T-helper 22 cell (primary cell): ENCODE measurements around the gene EIF4G2.
A peak's percentile ranks its signal among the peaks of the same experiment; 100 is the strongest.

Source experiments
- DNase-seq: peaks from one replicate; pipeline ENCODE4 v3.0.0-alpha.2; 2020; ENCODE audit warnings: low read depth

EIF4G2 gene

DNA sequence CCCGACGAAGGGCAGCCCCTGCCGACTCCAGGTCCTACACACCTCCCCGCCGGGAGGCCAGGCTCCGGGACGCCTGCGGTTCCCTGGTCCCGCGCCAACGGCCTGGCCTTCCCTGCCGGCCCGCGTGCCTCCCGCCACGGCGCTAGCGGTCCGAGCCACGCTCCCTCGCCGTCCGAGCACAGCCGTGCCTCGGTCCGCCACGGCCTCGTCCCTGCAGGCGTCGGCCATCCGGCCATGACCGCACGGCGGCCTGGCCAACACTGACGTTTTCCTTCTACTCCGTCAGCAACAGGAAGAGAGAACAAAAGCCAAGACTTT, 532 bp downstream of the EIF4G2 start:
- no peak for DNase-seq

DNA sequence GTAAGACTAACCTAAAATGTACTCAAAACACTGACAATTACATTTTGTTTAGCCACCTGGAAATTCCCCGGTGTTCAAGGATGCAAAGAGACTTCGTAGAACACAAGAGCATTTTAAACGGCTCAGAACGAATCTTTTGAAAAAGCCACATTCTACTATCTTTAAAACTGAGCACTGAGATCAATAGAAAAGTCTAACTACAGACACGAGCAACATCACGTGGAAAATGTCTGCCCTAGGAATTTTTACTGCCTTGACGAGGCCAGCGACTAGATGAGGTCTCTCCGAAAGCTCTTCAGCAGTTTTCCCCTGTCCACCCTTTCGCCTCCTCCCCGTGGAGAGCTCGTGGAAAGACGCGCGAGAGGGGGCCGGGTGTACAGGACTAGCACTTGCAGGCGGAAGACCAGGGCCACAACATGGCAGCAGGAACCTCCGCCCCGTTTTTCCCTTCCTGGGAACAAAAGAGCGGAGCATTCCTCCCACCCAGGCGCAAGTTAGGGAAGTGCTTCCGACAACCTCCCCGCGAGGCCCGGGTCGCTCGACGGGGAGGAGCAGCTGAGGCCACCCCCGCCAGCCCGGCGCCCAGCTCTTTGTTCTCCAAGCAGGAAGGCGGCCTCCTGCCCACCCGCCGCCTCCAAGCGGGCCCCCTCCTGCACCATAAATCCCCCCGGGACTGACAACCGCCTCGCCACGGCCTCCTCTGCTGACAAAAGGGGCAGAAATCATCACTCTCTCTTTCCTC, 1.1 kb downstream of the EIF4G2 start:
- DNase-seq, result peak; percentile 23

DNA sequence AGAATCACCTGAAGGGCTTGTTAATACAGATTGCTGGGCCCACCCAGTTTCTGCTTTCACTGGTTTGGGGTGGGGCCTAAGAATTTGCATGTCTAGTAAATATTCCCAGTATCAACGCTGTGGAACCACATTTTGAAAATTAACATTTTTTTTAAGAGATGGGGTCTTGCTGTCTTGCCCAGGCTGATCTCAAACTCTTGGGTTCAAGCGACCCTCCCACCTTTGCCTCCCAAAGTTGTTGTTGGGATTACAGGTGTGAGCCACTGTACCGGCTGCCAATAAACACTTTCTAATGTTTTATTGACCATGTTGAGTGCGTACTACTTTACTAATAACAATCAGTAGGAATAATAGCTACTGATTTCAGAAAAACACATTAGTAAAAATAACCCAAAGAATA, 2.5 kb downstream of the EIF4G2 start:
- no peak for DNase-seq

DNA sequence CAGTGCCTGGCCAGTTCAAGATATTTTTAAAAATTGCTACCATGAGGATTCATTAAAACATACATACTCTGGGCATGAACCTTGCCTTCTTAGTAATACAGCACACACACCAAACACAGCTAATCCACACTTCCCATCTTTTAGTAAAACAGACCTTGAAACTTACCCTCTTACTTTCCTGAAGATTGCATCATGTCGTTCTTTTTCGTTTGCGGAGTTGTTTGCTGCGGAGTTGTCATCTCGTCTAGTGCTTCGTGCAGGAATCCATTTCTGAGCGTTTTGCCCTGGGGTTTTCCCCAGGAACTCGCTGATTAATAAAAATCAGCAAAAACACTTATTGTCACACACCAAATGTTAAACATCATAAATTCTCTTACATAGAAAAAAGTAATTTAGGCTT, 3.0 kb downstream of the EIF4G2 start:
- DNase-seq, result no peak

DNA sequence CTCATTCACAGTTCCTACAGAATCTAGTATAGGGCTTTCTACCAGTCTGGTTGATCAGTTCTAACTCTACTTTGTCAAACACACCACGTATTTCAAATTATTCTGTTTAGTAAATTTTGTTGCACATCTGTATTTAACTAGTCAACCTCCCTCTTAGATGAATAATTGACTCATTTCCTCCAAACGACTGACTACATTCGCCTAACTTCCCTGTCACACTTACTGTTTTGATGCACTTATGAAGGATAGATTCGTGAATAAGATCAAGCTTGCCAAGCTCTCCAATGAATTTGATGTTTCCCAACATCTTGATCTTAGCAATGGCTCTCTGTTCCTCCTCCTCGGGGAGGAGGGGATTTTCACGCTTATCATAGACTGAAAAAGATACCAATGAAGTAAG, 5.0 kb downstream of the EIF4G2 start:
- no peak for DNase-seq

DNA sequence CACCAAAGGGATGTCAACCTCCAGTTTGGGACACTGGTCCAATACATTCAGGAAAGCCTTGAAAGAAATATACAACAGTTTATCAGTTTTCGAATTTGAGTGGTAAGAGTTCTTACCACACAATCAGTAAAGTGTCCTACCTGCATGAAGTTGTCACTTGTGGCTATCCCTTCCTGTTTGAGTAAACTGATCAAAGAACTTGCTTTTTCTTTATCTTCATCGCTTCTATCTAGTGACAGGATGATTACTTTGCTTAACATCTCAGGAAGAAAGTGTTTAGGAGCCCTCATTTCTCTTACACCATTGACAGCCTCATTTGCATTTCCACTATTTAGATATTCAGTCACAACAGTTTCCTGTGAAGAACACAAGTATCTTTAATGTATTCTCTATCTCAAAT, 8.4 kb downstream of the EIF4G2 start:
- no peak for DNase-seq

DNA sequence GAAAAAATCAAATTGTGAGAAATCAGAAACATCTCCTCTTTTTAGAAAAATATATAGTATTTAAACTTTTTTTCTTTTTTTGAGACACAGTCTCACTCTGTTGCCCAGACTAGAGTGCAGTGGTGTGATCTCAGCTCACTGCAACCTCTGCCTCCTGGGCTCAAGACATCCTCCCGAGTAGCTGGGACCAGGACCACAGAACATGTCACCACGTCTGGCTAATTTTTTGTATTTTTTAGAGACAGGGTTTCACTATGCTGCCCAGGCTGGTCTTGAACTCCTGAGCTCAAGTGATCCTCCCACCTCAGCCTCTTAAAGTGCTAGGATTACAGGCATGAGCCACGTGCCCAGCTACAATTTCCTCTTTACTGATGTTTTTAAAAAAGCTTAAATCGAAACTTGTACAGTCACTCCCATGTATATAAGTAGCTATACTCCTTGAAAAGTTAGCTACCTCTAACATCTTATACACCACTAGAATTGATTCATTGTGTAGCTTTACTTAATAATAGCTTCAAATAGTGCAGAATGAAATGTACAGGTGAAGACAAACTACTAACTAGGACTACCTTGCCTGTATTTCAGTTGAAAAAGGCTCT, 10.3 kb downstream of the EIF4G2 start:
- DNase-seq, result no peak

DNA sequence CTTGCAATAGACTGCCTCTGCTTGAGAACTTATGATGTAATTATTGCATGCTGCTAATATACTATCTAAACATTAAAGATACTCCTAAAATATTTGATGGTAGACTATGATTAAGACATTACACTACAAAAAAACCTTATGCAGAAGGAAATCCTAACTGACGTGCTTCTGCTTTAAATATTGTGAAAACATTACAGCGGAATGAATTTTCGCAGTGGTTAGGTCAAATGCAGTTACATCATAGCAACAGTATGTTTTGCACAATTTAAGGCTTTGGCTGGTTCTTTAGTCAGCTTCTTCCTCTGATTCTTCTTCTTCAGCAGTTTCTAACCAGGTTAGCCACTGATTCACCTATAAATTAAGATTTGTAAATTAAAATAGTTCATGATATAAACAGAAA, 11.2 kb downstream of the EIF4G2 start:
- no peak for DNase-seq

DNA sequence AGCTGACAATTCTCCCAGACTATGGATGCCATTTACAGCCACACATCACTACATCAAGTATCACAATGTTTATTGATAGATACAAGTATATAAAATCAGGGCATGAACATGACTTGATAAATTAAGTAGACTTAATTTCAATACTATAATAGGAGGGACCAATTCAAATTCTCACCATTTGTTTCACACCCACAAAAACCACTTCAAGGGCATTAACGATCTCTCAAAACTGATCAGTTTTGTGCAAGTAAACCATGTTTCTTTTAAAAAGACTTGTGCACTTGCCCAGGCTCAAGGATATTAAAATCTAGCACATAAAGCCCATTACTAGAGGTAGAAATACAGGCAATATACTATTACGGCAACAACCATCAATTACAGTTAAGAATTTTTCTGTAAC, 11.7 kb downstream of the EIF4G2 start:
- no peak for DNase-seq

DNA sequence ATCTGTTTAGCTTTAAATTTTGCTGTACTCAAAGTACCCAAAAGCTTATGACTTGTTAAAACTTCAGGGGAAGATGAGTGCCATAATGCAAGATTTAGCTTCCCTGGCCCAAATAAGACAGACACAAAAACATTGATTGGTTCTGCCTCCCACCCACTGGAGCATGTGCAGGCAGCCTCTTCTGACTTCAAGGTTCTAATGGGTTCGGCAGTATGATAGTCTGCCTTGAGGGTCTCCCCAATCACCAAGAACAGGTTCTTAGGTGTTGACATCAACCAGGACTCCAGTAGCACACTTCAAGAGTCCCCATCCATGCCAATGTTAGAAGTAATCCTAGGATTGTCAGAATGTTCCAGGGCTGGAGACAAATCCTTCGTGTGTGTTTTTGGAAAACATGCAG, 12.5 kb downstream of the EIF4G2 start:
- no peak for DNase-seq

DNA sequence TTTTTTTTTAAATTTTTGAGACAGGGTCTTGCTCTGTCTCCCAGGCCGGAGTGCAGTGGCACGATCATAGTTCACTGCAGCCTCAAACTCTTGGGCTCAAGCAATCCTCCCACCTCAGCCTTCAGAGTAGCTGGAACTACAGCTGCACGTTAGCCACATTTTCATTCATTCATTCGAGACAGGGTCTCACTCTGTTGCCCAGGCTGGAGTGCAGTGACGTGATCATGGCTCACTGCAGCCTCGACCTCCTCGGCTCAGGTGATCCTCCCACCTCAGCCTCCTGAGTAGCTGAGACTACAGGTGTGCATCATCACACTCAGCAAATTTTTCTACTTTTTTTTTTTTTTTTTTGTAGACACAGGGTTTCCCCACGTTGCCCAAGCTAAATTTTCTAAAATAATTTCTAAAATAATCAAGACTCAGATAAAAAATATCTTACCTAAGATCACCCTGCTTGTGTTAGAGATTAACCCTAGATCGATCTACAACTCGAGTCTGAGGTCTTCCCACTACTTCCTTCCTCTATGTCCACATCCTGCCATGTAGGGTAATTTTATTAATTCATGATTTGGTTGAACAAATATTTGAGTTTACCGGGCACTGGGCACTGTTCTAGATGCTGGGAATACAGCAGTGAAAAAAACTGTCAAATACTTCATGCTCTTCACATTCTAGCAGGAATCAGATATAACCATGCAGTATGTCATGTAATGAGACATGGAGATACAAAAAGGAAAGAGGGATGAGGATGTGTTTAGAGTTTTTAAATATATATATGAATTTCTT, 15.1 kb downstream of the EIF4G2 start:
- DNase-seq, result no peak

DNA sequence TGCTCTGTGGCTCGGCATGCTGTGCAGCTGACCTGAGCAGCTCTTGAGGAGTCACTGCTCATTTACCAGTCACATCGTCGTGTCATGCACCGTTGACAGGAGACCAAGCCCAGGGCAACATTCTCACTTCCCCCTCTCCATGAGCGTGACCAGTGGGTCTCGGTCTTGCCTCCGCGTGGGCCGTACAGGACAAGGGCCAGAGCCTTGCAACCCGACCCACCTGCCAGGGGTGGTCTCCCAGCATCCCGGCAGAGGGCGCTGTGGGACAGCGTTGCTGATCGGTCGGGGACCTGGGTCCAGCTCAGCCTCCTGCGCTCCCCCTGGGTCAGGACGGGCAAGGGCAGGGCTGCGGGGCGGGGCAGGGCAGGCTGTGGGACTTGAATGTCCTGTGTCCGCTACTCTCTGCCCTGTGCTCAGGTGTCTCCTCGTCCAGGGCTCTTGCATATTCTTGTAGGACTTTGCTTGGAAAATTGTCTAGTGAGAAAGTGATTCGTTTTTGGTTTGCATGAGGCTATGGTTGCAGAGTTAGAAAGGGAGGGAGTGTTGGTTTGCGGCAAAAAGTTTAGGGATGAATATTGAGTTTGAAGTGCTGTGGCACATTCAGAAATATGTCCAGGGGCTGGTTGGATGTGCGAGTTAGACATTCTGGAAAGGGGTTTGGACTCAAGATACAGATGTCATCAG, 16.2 kb downstream of the EIF4G2 start:
- DNase-seq, result peak; percentile 52

DNA sequence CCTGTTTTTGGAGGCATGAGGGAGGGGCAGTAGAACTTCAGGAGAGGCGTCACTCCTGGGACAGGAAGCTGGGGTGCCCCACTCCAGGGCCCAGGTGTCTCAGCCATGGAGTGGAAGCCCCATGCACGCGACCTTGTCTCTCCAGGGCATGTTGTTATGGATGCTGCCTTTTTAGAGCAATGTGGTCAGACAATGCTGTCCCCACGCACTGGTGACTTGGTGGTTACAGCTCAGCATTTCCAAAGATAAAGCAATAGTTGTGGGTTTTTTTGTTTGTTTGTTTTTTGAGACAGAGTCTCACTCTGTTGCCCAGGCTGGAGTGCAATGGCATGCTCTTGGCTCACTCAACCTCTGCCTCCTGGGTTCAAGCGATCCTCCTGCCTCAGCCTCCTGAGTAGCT, 22.3 kb downstream of the EIF4G2 start:
- no peak for DNase-seq

DNA sequence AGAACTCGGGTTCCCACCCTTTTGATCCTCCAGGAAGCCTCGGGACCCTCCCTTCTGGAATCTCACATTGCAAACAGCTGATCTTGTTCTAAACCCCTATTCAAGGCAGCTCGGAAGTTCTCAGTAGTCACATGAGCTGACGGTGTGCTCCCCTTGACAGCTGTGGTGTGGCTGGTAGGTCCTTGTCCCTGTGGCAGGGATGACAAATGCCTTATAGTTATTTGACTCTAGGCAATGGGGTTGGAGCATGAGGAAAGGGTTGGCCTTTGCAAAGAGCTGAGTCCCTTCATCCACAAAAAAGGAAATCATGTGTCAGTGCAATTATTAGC, 23.6 kb downstream of the EIF4G2 start:
- no peak for DNase-seq

DNA sequence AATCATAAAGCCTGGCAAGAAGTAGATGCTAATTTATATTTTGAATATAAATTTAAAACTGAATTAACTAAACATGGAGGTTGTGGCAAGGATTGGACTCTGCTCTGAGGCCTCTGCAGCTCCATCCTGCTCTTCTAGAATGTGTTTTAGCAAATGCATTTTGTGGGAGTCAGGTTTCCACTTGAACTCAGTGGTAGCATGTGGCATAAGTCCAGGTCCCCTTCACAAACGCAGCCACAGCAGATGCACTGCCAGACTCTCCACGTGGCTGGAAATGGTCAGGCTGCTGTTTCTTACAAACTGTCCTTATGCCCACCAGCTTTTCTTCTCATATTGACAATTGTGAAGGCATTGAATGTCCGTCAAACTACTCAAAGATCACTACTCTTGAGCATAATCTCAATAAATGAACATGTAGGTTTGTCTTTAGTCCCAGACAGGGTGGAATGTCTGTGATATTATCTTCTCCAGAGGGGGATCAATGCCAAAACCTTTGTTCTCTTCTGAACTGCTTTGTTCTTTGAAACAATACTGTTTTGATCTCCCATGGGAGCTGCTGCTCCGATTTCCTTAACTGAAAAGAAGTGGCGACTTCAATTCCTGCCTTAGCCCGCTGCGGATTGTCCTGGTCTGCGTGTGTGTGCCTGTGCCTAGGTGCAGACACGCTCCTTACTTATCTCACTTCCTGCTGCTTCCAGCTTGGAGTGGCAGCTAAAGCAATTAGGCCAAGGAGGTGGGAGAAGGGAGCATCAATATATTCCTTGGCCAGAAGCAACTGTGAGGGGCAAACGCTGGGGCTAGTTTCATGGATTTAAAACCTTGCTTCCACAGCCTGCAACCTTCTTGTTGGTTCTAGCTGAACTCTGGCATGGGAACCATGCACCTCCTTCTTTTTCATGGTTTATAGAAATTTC, 24.2 kb downstream of the EIF4G2 start:
- DNase-seq, result no peak

DNA sequence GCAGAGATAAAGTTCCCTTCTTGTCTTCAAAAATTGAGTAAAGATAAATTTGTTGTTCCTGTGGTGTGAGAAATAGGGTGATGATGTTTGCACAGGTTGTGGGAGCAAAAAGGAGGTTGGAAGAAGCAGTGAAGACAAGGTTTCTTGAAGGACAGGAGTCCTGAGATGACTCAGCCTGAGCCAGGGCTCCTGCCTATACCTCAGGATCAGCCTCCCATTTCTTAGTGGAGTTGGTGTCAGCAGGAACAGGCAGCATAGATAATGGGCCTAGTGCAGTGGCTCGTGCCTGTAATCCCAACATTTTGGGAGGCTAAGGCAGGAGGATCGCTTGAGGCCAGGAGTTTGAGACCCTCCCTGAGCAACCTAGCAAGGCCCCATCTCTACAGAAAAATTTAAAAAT, 28.7 kb downstream of the EIF4G2 start:
- no peak for DNase-seq

DNA sequence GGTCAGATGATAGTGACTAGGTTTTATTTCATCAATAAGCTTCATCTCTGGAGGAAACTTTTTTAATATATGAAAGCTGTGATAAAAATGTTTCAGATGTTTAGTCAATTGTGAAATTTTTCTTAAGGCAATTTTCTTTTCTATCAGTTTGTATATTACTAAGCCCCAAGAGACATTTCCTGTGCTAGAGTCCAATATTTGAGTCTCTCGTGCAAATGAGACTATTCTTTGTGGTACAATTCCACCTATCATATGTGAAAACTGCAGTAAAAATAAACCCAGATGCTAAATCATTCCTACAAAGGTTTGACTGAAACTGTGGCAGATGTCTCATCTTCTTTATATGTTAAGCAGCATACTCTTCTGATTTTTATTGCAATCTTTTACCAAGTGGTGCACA, 29.6 kb downstream of the EIF4G2 start:
- no peak for DNase-seq

DNA sequence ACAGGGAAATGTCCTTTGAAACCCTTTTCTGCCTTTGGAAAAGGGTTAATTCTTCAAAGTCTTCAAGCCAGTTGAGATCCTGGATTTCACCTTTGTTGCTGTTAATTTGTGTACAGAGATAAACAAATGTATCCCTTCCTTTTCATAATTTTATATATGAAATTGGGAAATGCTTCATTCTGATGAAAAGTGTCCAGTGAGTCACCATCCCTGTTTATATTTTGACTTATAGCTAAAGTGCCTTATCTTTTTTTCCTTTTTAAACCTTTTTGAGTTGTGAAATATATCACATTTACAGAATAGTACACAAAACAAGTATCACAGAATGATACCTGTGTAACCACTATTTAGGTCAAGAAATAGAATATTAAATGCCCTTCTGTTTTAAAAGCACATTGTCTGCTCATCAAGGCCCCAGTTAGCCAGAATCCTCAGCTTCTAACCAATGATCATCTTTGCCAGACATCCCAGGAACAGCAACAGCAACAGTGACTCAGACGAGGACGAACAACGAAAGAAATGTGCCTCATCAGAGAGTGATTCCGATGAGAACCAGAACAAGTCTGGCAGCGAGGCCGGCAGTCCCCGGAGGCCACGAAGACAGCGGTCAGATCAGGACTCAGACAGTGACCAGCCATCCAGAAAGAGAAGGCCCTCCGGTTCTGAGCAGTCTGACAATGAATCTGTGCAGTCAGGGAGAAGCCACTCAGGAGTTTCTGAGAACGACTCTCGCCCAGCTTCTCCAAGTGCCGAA, 30.3 kb downstream of the EIF4G2 start:
- DNase-seq, result no peak

DNA sequence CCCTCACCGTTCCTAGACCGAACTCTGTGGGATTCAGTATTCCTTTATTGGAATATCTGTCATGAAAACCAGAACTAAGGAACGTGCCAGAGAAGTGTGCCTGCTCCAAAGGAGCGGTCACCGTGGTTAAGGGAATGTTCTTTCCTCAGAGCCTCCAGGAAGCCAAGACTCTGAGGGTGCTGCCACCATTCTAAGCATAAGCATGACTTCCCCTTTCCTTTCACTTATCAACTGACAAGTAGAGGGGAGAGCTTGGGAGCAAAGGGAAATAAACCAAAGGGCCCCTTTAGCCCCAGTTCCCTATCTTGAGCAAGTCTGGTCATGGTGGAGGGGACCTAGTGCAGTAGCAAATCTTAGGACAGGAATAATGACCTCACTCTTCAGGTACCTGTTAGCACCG, 30.9 kb downstream of the EIF4G2 start:
- no peak for DNase-seq

DNA sequence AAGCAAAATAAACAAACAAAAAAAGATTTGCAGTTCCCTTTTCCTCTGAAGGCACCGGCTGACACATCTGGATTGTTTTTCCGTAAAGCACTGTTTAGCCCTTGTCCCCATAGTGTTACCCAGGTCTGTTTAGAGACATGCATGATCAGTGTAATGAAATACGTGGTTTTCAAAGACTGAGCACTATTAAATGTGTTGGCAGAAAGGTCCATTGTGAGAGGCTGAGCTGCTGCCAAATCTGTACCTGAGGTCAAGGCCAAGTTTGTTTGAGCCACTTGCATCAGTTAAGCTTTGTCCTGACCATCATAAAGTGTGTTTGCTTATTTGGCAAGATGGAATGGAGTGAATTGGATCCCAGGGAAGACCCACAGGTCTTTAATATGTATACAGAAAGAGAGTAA, 31.3 kb downstream of the EIF4G2 start:
- DNase-seq, result no peak

DNA sequence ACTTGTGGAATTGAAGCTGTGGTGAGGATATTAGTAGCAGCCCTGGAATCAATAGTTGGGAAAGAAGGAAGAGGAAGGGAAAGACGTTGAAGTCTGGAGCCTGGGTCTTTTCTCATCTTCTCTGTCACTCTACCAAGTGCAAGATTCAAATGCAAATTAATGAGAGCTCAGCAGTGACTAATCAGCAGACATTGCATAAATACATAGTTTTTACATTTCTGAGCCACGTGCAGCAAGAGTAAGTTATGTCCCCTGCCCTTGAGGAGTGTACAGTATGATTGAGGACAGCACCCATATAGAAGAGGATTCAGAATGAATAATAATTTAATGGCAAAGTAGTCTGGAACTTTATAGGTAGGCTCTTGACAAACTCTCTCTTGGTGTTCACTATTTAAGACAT, 33.9 kb downstream of the EIF4G2 start:
- DNase-seq, result no peak
